NCI-H774 (cell line): ENCODE data around the gene TTC33.
"Not testable (repeated sequence)": the region's sequence is repeated elsewhere in the genome, so short reads cannot be mapped to it uniquely, and the experiment has no call there.

Experiments used
- DNase-seq: peaks from one replicate; lab custom pipeline; 2025; lab: John Stamatoyannopoulos, UW

TTC33 gene

DNA sequence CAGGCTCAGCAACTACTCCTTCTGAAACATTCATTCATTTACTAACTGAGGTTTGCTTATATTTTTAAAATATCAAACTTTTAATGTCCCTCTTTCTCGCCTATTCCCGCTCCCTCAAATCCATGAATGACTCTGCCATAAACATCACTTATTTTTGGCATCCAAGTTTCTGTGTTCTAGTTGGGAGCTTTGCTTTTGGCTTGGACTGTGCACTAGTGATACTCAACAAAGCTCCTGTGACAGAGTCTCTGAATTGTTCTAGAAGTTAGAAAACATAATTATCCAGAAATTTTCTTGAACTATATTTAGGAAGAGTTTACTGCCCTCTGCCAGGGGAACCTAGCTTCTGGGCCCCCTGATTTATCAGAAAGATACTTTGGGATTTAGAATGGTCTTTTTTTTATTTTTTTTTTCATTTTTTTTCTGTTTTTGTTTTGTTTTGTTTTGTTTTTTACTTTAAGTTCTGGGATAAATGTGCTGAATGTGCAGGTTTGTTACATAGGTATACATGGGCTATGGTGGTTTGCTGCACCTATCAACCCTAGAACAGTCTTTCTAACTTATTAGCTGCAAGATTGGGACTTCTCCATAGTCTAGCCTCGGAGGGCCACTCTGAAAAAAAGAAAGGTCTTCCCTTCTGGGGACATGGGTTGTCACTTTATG, 140.7 kb downstream of the TTC33 start:
- no peak for DNase-seq

DNA sequence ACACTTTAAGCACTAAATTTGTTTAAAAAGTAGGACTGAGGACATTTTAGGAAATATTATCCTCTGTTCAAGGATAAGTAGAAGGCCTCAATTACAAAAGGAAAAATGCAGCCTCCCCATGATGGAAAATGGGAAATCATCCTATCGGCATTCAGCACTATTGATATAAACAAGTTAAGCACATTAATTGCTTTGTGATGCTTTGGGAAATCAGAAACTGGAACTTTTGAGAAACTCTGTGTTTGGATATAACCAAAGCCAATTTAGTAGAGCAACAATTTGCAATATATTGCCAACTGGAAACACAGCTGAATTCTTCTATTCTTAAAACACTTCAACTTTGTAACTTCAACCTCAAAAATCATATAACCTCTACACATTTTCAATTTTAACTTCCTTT, 141.3 kb downstream of the TTC33 start:
- no peak for DNase-seq

DNA sequence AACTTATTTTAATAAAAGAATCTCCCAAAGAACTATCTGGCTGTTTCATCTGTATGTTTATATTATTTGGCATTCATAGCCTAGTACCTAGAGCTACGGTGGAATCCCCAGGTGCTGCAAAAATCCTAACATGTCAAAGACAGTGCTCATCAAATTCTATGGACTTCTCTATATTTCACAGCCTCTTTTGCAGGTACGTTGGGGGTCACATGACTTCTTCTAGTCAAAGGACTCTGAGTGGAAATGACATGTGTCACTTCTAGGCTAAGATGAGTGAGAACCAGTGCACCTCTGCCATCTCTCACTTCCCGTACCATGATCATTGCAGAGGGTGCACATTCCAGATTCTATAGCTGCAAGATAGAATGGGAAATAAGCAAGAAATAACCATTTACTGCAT, 148.6 kb downstream of the TTC33 start:
- DNase-seq, result no peak

DNA sequence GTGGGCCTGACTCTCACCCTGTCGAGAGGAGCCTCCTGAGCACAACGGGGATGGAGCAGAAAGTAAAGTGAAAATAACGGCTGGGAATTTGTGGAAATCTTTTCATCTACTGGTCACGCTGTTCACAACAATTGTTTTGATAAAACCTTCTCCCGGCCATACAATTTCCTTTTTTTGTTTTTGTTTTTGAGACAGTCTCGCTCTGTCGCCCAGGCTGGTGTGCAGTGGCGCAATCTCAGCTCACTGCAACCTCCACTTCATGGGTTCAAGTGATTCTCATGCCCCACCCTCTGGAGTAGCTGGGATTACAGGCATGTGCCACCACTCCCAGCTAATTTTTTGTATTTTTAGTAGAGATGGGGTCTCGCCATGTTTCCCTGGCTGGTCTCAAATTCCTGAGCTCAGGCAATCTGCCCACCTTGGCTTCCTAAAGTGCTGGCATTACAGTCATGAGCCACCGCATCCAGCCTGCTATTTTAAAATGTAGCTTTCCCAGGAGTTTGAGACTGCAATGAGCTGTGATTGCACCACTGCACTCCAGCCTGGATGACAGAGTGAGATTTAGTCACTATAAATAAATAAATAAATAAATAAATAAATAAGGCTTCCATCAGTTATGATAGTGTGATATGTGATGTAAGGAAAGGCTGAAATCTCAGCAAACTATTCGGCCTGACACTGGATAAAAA, 149.5 kb downstream of the TTC33 start:
- DNase-seq, result no peak

DNA sequence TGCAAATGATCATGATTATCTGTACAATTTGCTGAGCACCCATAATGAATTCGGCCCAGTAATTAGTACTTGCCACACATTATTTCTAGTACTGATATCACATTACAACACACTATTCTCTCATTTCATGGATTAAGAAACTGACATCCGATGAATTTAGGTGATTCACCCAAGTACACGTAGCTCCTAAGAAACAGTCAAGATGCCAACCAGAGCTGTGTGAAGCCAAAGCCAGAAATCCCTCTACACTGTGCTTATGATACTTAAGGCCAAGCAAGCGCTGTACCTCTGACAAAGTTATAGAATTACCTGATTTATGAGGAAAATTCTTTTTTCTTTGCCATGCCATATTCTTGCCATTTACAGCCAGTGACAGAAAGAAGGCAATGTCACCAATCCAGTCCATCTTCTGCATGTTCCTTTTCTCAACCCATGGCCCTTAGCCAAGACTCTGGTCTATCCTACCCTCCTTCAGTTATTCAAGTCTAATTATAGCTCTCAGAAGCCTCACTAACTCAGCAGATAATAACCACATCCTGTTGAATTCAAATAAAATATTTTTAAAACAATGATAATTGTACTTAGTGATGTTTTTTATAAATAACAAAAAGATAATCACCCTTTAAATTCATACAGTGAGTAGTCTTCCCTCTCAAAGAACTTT, 150.3 kb downstream of the TTC33 start:
- DNase-seq, result no peak

DNA sequence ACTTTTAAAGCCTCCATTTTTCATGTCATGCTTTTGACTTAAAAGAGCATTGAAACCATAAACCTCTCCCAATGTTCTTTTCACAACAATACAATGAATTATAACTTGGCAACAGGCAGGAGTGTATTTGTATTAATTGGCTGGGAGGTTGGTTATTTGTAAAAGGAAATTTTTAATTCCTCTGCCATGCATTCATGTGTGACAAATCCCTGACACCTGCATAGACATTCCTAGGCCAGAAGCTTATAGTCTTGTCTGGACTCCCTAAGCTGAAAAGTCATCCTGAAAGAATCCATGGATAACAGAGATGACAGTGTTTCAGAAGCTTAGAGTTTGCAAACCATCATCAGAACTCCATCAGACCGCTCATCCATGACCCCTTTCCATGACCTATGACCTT, 152.4 kb downstream of the TTC33 start:
- DNase-seq, result no peak

DNA sequence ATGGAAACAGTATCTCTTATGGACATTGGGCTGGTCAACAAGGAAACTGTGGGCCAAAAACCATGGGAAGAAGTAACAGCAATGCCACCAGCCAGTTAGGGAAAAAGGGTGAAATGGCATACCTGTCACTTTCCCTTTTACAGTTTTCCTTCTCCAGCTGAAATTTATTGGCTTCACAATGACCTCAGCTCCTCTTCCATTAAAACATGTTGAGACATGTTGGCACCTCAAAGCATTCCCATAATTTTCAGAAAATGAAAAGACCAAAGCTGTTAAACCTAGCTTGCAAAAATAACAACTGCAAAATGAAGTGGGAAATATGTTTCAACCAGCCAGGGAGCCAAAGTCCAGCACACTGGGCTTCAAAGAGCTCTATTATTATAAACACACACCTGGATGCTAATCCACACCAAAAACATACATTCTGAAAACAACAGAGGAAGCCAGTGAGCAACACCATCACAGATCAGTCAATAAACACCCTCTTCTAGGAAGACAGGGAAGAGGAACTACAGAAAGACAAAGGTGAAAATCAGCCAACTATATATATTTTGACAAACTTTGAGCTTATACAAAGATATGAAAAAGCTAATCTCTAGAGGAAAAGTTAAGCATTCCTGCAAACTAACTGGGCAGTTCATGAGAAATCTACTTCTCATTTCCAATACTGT, 154.4 kb downstream of the TTC33 start:
- no peak for DNase-seq

DNA sequence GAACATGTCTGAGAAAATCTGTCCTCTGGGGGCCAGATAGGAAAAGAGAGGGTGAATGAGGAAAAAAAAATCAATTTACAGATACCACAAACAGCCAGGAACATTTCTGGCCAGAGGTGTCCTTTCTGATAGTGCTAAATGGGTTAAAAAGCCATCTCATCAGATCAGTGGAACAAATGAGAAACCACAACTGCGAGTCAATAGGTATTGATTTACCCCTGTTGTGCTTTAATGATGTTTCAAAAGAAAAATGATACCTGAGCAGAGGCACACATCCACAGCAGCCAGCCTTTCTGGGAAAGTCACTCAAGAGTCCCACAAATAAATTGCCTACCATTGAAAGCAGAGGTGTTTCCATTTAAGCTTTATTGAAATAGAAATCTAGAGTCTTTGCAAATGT, 155.4 kb downstream of the TTC33 start:
- DNase-seq, result no peak

DNA sequence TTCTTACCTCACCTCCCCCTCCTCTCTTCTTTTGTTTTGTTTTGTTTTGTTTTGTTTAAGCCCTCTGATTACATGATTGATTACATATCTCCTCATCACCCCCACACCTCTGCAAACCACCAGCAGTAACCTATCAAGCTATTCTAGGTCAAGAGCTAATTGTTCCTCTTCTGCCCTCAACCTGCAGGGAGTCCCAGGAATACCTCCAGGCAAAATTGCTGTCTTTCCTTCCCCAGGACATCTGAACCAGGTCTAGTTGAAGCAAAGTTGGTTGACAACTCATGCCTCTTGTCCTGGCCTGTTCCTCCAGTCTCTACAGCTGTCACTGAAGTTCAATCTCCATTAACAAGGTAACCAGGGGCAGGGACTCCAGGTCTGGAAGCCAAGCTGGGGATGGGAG, 156.1 kb downstream of the TTC33 start:
- DNase-seq, result no peak

DNA sequence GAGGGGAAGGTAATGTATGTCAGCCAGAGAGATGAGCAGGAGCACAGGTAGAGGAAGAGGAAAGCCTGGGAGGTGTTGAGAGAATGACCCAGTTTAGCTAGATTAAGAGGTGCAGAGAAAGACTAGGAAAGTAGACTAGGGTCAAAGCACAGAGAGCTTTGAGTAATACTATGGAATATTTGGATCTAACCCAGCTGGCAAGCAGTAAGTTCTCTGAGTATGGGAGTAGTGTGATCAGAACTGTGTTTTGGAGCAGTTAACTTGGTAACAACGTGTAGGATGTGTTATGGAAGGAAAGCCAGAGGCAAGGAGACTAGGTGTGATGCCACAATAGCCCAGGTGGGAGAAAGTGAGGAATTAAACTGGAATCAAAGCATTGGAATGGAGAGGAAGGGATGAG, 160.9 kb downstream of the TTC33 start:
- DNase-seq, result no peak

DNA sequence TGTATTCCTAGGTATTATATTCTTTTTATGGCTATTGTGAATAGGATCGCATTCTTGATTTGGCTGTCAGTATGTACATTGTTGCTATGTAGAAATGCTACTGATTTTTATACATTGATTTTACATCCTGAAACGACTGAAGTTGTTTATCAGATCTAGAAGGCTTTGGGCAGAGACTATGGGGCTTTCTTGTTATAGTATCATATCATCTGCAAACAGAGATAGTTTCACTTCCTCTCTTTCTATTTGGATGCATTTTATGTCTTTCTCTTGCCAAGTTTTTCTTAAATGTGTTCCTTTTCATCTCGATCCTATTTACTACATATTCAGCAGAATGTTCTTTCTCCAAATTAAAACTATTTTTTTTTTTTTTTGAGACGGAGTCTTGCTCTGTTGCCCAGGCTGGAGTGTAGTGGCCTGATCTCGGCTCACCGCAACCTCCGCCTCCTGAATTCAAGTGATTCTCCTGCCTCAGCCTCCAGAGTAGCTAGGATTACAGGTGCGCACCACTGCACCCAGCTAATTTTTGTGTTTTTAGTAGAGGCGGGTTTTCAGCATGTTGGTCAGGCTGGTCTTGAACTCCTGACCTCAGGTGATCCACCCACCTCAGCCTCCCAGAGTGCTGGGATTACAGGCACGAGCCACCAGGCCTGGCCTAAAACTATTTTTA, 163.9 kb downstream of the TTC33 start:
- DNase-seq, result not testable (repeated sequence)

DNA sequence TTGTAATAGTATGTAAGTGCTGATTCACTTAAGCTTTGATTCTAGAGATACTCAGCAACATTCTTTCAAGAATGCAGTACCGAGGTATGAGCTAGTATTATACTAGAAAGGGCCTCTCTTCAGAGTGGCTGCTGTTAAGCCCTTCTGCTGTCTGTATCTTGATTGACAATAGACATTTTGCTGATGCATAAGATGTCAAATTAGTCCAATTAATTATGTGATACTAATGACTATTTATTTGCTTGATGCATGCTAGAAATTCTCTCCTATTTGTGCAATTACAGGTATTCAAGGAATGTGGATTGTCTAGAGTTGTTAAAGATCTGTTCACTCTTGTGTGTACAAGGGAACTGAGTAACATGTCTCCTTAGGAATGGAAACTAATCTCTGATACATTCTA, 168.4 kb downstream of the TTC33 start:
- DNase-seq, result no peak

DNA sequence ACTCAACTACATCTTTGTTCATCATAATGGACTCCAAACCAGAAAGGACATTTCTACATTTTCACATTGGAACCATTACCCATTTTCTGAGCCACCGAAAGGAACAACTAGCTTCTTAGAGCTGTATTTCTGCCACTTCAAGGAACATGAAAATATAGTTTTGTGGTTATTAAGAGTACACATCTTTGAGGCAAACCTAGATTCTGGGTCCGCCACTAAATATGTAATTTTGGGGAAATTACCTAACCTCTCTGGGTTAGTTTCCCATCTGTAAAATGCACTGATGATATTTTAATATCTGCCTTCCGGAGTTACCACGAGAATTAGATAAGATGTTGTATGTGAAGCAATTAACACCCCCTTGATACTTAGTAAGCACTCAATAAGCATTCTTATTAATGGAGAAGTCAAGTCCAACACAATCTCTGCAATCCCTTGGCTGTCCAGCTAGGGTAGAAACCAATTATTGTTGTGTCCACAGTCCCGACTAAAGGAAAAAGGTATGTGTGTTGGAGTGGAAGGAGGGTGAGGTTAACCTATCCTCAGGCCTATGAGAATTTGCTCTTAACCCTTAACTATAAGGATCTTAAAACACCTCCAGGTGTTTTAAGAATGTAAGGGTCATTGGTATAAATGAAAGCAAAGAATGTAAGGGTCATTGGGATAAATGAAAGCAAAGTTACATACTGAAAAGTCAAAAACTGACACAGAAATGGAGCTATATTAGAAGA, 170.1 kb downstream of the TTC33 start:
- no peak for DNase-seq

DNA sequence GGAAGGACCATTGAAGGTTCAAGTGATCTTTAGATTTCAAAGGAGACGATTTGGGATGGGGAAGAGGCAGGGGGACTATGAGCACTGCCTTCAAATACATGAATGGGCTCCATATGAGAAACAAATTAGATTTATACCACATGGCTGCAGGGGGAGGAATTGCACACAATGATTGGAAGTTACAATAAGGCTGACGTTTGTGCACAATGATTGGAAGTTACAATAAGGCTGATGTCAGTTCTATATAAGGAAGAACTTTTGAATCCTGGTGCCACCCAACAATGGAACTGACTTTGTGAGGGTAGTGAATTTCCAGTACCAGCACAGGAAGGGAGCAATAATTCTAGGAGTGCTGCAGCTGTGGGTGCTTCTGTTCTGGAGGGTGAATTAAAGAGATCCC, 171.7 kb downstream of the TTC33 start:
- no peak for DNase-seq

DNA sequence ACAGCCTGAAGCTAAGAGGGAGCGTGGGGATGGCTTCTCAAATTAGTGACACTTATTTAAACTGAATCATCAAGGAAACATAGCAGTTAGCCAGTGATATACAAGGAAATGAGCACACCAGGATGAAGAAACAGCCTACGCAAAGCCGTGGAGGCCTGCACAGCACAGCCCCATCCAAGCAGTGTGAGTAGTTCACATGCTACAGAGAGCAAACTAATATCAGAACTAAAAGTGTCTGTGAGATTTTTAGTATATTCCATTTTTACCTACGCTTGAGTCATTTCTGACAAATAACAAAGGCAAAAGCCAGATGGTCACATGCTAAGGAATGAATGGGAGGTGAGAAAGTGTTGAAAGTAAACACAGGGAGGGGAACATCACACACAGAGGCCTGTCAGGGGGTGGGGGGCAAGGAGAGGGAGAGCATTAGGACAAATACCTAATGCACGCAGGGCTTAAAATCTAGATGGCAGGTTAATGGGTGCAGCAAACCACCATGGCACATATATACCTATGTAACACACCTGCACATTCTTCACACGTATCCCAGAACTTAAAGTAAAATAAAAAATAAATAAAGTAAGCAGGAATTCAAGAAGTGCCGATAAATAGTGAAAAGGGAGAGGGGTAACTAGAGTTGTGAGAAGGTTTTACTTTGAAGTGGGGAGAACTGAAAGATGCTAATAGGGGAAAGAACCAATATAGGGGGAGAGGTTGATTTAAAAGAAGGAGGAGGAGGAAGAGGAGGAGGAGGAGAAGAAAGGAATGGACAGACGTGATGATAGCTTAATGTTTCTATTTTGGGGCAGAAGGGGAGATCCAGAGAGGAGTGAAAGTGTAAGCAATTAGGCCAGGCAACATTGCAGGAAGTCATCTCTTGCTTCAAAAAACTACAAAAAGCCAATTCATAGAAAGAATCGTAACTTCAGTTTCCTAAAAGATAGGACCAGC, 177.0 kb downstream of the TTC33 start:
- DNase-seq, result no peak

DNA sequence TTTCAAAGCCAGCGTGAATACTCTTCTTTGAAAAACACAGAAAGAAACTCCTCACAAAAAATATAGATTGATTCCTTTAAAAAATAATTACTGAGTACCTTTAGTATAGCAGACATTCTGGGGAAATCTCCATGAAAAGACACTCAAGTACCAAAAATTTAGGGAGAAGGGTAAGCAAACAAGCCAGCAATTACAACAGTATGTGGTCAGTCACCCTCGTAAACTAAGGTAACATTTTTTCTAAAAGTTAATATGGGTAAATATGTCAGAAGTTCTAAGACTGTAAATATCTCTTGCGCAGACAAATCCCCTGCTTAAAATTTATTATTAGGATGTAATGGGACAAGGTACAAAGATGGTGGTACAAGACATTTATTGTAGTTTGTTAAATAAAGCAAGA, 178.0 kb downstream of the TTC33 start:
- DNase-seq, result no peak

DNA sequence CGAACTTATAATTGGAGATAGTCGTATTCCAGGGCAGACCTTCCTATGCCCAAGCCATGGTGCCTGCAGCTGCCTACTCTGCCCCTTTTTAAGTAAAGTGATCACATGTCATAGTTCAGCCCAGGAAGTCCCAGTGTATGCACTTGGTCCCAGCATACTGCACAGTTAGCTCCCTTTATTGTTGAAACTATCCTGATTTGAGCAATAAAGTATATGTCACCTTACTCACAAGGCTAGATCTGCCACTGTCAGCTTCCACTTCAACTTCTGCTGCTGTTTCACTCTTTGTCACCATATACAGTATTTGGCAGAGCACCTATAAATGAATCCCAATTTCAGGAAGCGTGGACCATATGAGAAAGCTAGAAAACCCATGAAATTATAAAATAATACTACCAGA, 179.8 kb downstream of the TTC33 start:
- no peak for DNase-seq

DNA sequence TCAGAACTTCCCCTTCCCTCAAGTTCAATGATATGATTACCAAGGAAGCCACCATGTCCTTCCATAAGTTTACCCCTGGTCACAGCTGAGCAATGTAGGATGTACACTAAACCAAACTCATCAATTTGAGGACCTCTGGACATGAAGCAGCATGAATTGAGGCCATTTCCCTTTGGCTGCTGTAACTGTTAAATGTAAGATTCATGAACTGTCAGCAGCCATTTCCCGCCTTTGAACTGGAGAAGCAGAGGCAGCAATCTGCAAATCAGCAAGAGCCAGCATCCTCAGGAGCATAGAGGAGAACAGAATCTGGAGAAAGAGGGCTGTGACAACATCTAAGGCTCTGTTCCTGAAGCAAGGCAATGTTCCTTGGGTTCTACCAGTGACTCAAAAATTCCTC, 180.3 kb downstream of the TTC33 start:
- DNase-seq, result no peak

DNA sequence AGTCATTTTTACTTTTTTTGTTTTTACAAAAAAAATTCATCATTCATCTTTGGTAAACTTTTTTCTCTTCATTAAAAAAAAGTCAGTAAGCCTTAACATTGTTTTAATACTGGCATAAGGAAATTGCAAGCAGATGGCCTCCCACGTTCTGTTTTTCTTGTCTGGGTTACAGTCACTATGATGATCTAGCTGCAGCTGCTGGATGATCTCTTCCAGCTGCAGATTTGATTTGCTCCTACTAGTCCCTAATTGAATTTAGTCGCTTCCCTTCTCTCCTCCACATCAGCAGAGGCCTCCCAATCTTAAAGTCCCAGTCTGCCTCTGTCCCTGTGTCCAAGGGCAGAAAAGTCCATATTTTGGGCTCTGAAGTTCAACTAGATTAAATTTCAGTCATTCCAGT, 182.8 kb downstream of the TTC33 start:
- no peak for DNase-seq

DNA sequence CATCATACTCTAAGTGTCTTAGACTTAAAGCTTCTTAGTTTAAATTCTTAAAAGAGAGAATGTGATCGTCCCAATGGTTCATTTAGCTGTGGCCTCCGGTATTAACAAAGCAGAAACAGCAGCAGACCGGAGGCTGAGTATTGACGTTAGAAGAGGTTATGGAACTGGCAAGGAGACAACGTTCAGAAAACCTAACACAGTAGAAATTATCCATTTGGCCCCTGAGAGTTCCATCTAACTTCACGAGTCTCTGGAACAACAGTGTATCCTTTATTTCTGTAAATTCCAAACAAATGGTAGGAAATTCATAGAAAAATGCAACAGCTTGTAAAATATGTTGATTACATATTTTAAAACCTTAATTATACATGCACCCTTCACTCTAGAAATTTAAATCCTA, 183.4 kb downstream of the TTC33 start:
- no peak for DNase-seq

DNA sequence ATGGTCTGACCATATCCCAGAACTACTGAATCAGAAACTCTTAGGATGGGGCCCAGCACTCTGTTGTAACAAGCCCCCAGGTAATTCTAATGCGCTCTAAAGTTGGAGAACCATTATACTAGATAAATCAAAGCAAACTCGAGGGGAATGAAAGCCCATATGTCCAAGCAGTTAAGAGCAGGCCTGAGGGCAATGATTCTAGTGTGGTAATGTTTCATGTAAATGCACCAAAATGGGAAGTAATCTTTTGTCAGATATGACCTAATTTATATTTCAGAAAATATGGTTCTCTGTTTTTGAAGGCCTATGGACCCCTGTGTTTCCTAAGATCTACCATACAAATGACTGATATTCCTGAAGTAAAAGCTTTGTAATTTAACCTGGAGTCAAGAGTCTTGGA, 184.0 kb downstream of the TTC33 start:
- DNase-seq, result no peak
